GM10248 (cell line): ENCODE data around the gene NDUFV1.

Source experiments
- CTCF ChIA-PET: fragments of 300-600 bp; sonication (Branson Sonifier 250); formaldehyde crosslinking; extraction: SDS; loops from one replicate; lab custom pipeline; 2021; ENCODE audit warnings: antibody characterized with exemption; lab: Yijun Ruan, JAX
- POLR2A ChIA-PET: fragments of 350-650 bp; sonication (Branson Sonifier 250); formaldehyde crosslinking; extraction: SDS; loops from one replicate; lab custom pipeline; 2020; ENCODE audit warnings: antibody characterized with exemption; lab: Yijun Ruan, JAX
- DNase-seq: peaks from one replicate; pipeline ENCODE4 v3.0.0; 2012; ENCODE audit errors: extremely low spot score
- CTCF ChIP-seq: IDR thresholded peaks from 2 replicates; pipeline ENCODE4 v1.5.1; 2012; ENCODE audit warnings: mild to moderate bottlenecking, low read depth; ENCODE audit errors: extremely low read depth, missing control alignments, control extremely low read depth

The NDUFV1 gene

GRCh38 chr11:67604815-67605214, 1.9 kb upstream of the NDUFV1 start:
- CTCF ChIA-PET, result interaction anchor here (0.8 kb wide), 1 partner anchor 9 kb away, joined by 3 read pairs; no protein-coding TSS in a partner anchor

GRCh38 chr11:67605231-67606011, 1.3 kb upstream of the NDUFV1 start:
- DNase-seq, result no peak
- ChIA-PET CTCF (interaction anchor here (0.7 to 1.0 kb wide), 2 partner anchors 8 to 33 kb away, joined by 3 read pairs; no protein-coding TSS in a partner anchor), POLR2A (no interaction called here)
- TF ChIP-seq CTCF, result no peak

More at GRCh38 chr11:67604815-67605214, 1.9 kb upstream of the NDUFV1 start:
- TF ChIP-seq CTCF, result no peak
- POLR2A ChIA-PET, result no interaction called here
- no peak for DNase-seq

GRCh38 chr11:67606093-67606491, 644 bp upstream of the NDUFV1 start:
- ChIA-PET CTCF (interaction anchor here (0.7 to 1.0 kb wide), 2 partner anchors 8 to 34 kb away, joined by 3 read pairs; no protein-coding TSS in a partner anchor), POLR2A (no interaction called here)
- no peak for DNase-seq

DNA sequence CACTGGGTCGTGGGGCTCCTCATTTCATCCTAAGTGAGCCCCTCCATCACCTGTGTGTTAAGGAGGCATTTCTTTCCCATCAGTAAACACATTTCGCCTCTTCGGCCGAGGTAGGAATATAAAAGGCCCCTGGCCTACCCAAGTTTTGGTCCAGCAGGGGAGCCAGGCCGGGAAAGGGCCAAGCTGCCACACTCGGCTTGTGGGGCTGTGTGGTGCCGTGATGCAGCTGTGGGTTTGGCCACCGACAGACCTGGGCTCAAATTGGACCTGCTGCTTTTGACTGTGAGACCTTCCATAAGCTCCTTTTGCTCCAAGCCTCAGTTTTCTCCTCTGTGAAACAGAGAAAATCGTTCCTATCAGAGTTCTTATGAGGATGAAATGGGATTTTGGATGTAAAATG, 771 bp downstream of the NDUFV1 start:
- ChIA-PET POLR2A (no interaction called here), CTCF (interaction anchor here (0.7 to 3.4 kb wide), 3 partner anchors 22 to 25 kb away, joined by 3 to 12 read pairs (median 3); partner anchors contain the start of gene NUDT8)
- no peak for DNase-seq
- TF ChIP-seq CTCF, result no peak

More at GRCh38 chr11:67606093-67606491, 644 bp upstream of the NDUFV1 start:
- no peak for TF ChIP-seq CTCF

- ChIA-PET CTCF (interaction anchor here (0.9 to 3.4 kb wide), 9 partner anchors 15 to 257 kb away, joined by 3 to 12 read pairs (median 5); partner anchors contain the start of genes GSTP1 and NUDT8), POLR2A (no interaction called here)
Measured at GRCh38 chr11:67608486-67608885, 1.8 kb downstream of the NDUFV1 start.

More at GRCh38 chr11:67608486-67608885, 1.8 kb downstream of the NDUFV1 start:
- TF ChIP-seq CTCF, result no peak
- no peak for DNase-seq
